ENCODE results near the gene IL21R.
"Not testable (repeated sequence)": the region's sequence is repeated elsewhere in the genome, so short reads cannot be mapped to it uniquely, and the experiment has no call there.

GRCh38 chr16:27457605-27457900 lies 55.6 kb downstream of the IL21R start:
- TF ChIP-seq CTCF, POLR2A (IDR thresholded peaks at IDR 0.05): not testable (repeated sequence)

Data from adrenal gland (tissue), 5 donors.